Kidney glomerular epithelial cell (primary cell): ENCODE results near the gene FCER2.
"Not testable (repeated sequence)": the region's sequence is repeated elsewhere in the genome, so short reads cannot be mapped to it uniquely, and the experiment has no call there.

Experiments used
- DNase-seq: peaks from one replicate; lab custom pipeline; 2025; lab: John Stamatoyannopoulos, UW

Gene FCER2

DNA sequence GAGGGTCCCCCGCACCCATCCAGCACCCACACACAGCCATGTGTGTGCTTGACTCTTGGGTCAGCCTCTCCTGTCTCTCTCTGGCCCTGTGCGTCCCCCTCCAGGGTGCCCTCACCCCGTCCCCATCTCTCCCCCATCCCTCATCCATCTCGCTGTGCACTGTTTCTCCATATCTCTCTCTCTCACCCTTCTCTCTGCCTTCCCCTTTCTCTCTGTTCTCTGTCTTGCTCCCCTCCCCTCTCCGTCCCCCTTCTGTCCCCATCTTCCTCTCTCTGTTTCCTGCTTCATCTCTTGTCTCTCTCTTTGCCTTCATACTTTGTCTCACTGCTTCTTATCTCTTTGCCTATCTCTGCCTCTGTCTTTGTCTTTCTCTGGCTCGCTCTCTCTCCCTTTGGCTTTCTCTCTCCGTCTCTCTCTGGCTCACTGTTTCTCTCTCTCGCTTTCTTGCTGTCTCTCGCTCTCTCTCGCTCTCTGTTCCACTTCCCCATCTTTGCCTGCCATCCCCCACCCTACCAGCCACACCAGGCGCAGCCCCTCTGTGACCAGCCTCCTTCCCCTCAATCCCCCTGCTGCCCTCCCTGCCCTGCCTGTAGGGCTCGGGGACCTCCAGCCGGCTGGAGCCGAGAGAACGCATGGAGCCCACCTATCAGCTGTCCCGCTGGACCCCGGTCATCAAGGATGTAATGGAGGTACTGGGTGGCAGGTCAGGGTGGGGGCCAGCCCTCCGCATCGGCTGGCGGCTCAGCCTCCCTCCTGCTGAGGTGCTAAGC, 56.1 kb downstream of the FCER2 start:
- no peak for DNase-seq

DNA sequence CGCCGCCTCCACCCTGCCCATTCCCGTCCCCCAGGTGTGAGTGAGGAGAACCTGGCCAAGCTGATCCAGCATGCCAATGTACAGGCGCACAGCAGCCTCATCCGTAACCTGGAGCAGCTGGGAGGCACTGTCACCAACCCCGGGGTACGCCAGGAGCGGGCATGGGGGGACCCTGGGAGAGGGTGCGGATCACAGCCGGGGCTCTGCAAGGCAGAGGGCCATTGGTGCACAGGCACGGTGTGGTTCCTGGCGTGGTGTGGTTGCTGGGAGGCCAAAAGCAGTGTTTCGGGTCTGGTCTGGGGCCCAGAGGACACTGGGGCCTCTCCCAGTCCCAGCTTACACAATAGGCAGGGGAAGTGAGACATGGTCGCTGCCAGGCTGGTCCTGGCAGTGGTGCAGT, 56.8 kb downstream of the FCER2 start:
- DNase-seq = no peak

DNA sequence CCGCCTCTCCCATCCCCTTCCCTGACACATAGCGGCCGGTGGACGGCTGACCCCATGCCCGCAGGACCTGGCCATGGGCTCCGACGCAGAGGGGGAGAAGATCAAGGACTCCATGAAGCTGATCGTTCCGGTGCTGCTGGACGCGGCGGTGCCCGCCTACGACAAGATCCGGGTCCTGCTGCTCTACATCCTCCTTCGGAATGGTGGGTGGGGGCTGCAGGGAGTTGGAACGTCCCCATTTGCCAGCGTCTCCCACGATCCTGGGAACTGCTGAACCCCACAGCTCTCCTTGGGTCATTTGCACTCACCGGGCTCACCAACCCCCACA, 57.4 kb downstream of the FCER2 start:
- no peak for DNase-seq

DNA sequence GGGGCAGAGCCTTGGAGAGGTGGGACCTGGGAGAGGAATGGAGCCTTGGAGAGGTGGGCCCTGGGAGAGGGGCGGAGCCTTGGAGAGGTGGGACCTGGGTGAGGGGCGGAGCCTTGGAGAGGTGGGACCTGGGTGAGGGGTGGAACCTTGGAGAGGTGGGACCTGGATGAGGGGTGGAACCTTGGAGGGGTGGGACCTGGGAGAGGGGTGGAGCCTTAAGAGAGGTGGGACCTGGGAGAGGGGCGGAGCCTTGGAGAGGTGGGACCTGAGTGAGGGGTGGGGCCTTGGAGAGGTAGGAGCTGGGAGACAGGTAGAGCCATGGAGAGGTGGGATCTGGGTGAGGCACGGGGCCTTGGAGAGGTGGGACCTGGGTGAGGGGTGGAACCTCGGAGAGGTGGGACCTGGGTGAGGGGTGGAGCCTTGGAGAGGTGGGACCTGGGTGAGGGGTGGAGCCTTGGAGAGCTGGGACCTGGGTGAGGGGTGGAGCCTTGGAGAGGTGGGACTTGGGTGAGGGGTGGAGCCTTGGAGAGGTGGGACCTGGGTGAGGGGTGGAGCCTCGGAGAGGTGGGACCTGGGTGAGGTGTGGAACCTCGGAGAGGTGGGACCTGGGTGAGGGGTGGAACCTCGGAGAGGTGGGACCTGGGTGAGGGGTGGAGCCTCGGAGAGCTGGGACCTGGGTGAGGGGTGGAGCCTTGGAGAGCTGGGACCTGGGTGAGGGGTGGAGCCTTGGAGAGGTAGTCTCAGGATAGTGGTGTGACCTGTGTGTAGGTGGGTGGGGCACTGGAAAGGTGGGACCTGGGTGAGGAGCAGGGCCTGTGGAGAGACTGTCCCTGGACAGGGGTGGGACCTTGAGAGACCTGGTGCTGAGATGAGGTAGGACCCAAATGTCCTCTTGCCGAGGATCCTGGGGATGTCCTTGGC, 58.0 kb downstream of the FCER2 start:
- not testable (repeated sequence) for DNase-seq

DNA sequence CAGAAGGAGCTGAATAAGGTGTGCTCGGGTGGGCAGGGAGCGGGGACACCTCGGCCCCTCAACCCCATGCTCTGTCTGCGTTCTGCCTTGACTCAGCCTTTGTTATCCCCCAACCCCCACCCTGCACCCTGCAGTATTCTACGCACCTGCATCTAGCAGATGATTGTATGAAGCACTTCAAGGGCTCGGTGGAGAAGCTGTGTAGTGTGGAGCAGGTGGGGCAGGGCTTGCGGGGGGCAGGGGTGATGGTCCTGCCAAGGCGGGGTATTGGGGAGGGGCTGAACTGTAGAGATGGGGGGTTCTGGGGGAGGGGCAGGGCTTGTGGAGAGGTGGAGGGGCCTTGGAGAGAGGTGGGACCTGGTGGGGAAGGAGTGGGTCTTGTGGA, 58.9 kb downstream of the FCER2 start:
- no peak for DNase-seq

DNA sequence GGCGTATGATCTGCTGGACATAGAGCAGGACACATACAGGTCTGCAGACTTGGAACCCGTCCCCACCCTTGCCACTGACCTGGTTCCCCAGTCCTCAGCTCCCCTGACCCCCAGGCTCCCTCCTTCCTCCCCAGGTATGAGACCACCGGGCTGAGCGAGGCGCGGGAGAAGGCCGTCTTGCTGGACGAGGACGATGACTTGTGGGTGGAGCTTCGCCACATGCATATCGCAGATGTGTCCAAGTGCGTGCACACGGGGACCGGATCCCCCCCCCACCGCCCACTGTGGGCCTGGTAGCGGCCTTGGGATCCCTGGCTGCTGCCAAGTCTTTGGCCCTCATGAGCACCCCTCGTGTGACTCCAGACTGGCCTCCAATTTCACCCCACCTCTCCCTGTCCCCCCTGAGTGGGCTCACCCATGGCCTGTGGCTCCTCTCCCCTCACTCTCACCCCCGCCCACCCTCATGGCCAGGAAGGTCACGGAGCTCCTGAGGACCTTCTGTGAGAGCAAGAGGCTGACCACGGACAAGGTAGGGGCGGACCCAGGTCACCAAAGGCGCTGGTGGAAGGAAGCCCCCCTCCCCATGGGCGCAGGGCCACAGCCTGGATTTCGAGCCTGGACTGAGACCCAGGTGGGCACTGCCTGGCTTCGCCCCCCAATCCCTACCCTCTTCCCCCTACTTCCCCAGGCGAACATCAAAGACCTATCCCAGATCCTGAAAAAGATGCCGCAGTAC, 59.5 kb downstream of the FCER2 start:
- no peak for DNase-seq

DNA sequence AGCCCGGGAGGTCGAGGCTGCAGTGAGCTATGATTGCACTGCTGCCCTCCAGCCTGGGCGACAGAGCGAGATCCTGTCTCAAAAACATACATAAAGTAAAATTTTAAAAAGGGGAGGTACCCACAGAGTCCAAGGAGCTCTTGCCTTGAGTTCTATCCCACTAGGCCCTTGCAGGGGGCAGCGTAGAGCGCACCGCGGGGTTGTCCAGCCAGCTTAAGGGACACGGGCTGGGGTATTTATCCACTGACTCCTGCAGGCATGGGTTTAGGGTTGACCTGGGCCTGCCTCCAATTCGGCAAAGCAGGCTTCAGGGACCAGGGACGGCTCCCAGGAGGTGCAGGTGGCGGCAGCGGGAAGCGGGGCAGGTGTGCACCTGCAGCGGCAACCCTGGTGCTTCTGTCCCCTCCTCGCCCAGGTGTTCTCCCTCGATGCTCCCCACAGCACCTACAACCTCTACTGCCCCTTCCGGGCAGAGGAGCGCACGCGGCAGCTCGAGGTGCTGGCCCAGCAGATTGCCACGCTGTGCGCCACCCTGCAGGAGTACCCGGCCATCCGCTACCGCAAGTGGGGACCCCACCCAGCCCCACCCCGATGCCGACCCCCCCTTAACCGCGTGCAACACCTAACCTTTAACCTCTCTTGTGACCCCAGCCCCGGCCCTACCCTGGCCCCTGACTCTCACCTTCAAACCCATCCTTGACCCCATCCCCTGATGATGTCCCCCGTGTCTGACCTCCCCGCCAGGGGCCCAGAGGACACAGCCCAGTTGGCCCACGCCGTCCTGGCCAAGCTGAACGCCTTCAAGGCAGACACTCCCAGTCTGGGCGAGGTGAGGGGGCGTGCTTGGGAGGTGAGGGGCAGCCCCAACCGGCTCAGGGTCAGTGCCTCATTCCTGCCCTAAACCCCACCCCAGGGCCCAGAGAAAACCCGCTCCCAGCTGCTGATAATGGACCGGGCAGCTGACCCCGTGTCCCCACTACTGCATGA, 60.3 kb downstream of the FCER2 start:
- no peak for DNase-seq

DNA sequence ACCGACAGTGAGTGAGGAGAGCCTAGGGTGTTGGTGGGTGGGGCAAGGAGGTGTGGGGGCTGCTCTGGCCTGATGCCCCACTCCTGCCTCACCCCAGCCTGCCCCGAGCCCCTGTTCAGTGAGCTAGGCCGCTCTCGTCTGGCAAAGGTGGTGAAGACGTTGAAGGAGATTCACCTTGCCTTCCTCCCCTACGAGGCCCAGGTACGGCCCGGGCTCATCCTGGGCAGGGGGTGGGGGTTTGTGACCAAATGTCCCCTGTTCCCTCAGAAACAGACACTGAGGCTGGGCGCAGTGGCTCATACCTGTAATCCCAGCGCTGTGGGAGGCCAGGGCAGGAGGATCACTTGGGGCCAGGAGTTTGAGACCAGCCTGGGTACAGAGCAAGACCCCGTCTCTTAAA, 61.1 kb downstream of the FCER2 start:
- no peak for DNase-seq

DNA sequence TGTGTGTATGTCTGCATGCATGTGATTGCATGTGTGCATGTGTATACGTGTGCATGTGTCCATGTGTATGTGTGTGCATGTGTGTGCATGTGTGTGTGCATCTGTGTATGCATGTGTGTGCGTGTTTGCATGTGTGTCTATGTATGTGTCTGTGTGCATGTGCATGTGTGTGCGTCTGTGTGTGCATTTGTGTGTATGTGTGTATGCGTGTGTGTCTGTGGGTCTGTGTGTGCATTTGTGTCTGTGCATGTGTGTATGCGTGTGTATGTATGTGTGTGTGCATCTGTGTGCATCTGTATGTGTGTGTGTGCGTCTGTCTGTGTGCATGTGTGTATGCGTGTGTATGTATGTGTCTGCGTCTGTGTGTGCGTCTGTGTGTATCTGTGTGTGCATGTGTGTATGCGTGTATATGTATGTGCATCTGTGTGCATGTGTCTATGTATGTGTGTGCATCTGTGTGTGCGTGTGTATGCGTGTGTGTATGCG, 62.0 kb downstream of the FCER2 start:
- DNase-seq = no peak

DNA sequence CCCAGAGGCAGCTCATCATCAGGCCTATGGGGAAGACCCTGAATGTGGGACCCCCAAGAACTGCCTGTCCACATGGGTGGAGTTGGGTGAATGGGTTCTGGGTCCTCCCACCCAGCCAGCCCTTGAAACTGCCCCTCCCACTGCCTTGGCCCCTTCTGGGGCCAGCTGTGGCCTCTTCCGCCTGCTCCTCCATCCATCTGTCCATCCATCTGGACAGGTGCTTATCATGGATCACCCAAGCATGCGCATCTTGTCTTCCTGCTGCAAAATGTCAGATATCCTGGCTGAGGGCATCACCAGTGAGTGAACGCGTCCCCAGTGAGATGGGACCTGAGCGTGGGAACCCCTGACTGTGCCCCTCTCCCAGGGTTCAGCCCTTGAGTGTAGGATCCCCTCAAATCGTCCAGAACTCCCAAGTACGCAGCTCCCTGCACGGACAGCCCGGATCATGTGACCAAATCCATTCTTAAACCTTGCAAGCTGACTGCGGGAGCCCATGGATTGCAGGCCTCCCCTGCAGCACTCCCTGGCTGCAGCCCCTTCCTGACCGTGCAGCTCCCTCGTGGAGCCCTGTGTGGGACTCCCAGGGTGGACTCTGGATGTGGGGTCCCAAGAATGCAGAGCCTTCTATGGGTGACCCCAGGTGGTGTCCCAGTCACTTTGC, 63.0 kb downstream of the FCER2 start:
- no peak for DNase-seq
